K562 (cell line): ENCODE results near the gene ZNF213.

Source experiments
- CTCF ChIP-seq, 3 experiments: IDR thresholded peaks in 2 of 3; conservative IDR thresholded peaks in 1 of 3; 2 replicates each; pipeline ENCODE4 v1.5.1; 2011 to 2012; ENCODE audit warnings: low read length in 3 of 3, mild to moderate bottlenecking in 3 of 3, control low read depth in 2 of 3, improper control_type of control experiment in 1 of 3, inconsistent platforms in 1 of 3, low read depth in 1 of 3, mixed read lengths in 1 of 3, moderate library complexity in 1 of 3; ENCODE audit not compliant: insufficient read depth in 2 of 3
- ETV5 ChIP-seq: sonication (generic); formaldehyde crosslinking; IDR thresholded peaks from 2 replicates; pipeline ENCODE4 v1.4.0; 2020; ENCODE audit warnings: low read depth, mild to moderate bottlenecking, missing genetic modification reagents
- MYC ChIP-seq, 2 experiments: fragments of 250-450 bp in 1 of 2; sonication (Bioruptor Pico) in 1 of 2; IDR thresholded peaks; 2 replicates each; pipeline versions ENCODE4 v1.5.1 to v1.6.1; 2012 to 2021; ENCODE audit warnings: low read depth in 2 of 2, borderline replicate concordance in 1 of 2, improper control_type of control experiment in 1 of 2, low read length in 1 of 2, mild to moderate bottlenecking in 1 of 2, moderate library complexity in 1 of 2
- NCOA2 ChIP-seq, 2 experiments: fragments of 450-650 bp; IDR thresholded peaks; 2 replicates each; pipeline ENCODE4 v1.6.1; 2018; ENCODE audit warnings: mild to moderate bottlenecking in 2 of 2, moderate library complexity in 1 of 2; ENCODE audit not compliant: partially characterized antibody in 2 of 2
- RBM39 ChIP-seq: fragments of 200-400 bp; formaldehyde crosslinking; optimal IDR thresholded peaks from 2 replicates; pipeline ENCODE3; 2018; ENCODE audit warnings: low read depth, low read length
- SMAD3 ChIP-seq: fragments of 450-650 bp; formaldehyde crosslinking; conservative IDR thresholded peaks from 2 replicates; pipeline ENCODE4 v1.4.0; 2020; ENCODE audit warnings: mild to moderate bottlenecking
- STAT5A ChIP-seq: IDR thresholded peaks from 2 replicates; pipeline ENCODE4 v1.6.1; 2012; ENCODE audit warnings: low read length, inconsistent platforms, borderline replicate concordance
- TAF1 ChIP-seq: IDR thresholded peaks from 2 replicates; pipeline ENCODE4 v1.6.1; 2011; ENCODE audit warnings: mild to moderate bottlenecking, low read length, moderate library complexity; ENCODE audit not compliant: insufficient read depth, control insufficient read depth, severe bottlenecking; ENCODE audit errors: extremely low read depth
- TEAD4 ChIP-seq, 2 experiments: sonication (generic) in 1 of 2; formaldehyde crosslinking in 1 of 2; IDR thresholded peaks; 2 replicates each; pipeline versions ENCODE4 v1.6.1 to v1.8.0; 2012 to 2022; ENCODE audit warnings: borderline replicate concordance in 1 of 2, inconsistent platforms in 1 of 2, low read length in 1 of 2, mild to moderate bottlenecking in 1 of 2, missing genetic modification reagents in 1 of 2
- UBTF ChIP-seq, 2 experiments: IDR thresholded peaks; 2 replicates each; pipeline ENCODE4 v1.6.1; 2012; ENCODE audit warnings: improper control_type of control experiment in 2 of 2, low read depth in 2 of 2, low read length in 2 of 2, borderline replicate concordance in 1 of 2
- ZNF121 ChIP-seq: sonication (generic); formaldehyde crosslinking; conservative IDR thresholded peaks from 2 replicates; pipeline ENCODE4 v1.8.0; 2022; ENCODE audit warnings: missing genetic modification reagents
- ZNF639 ChIP-seq, 2 experiments: fragments of 200-800 bp in 1 of 2; sonication (Bioruptor generic) in 1 of 2; sonication (generic) in 1 of 2; formaldehyde crosslinking in 1 of 2; IDR thresholded peaks in 1 of 2; conservative IDR thresholded peaks in 1 of 2; 2 replicates each; pipeline versions ENCODE4 v1.5.0 to v1.6.1; 2016 to 2020; ENCODE audit warnings: missing compliant biosample characterization in 1 of 2, missing genetic modification characterization in 1 of 2, missing genetic modification reagents in 1 of 2

- no peak for TF ChIP-seq STAT5A
- TF ChIP-seq SMAD3 (CRISPR knock-in tag), result no peak
- no peak for TF ChIP-seq CTCF (IDR thresholded peaks at IDR 0.05 in 2 of 3, conservative IDR thresholded peaks at IDR 0.05 in 1 of 3; ENCODE audit: insufficient read depth in 2 of 3, low read depth in 1 of 3, low read length in 3 of 3)
- TF ChIP-seq UBTF (IDR thresholded peaks at IDR 0.05; ENCODE audit: borderline replicate concordance in 1 of 2, low read depth in 2 of 2, low read length in 2 of 2), result no peak
- no peak for TF ChIP-seq NCOA2 (IDR thresholded peaks at IDR 0.05; ENCODE audit: partially characterized antibody in 2 of 2)
- TF ChIP-seq TEAD4 (IDR thresholded peaks at IDR 0.05; ENCODE audit: low read length), result no peak
- TF ChIP-seq TEAD4 (CRISPR knock-in tag; IDR thresholded peaks at IDR 0.05; ENCODE audit: borderline replicate concordance), result no peak
- TF ChIP-seq ETV5 (CRISPR knock-in tag), result no peak
- no peak for TF ChIP-seq ZNF639 (CRISPR knock-in tag; conservative IDR thresholded peaks at IDR 0.05 in 1 of 2, IDR thresholded peaks at IDR 0.05 in 1 of 2)
- TF ChIP-seq TAF1, result no peak
- TF ChIP-seq ZNF121 (CRISPR knock-in tag), result no peak
- TF ChIP-seq MYC (IDR thresholded peaks at IDR 0.05; ENCODE audit: low read depth, low read length), result no peak
- no peak for TF ChIP-seq MYC (CRISPR knock-in tag; IDR thresholded peaks at IDR 0.05; ENCODE audit: borderline replicate concordance, low read depth)
- TF ChIP-seq RBM39, result no peak
Measured at GRCh38 chr16:3091551-3091950, 43.3 kb upstream of the ZNF213 start.
